Erythroblast (primary cell): ENCODE results near the gene HSPA8.

Source experiments
- GATA1 ChIP-seq: IDR thresholded peaks from 2 replicates; pipeline ENCODE4 v1.6.1; 2011; ENCODE audit warnings: low read depth, mild to moderate bottlenecking, control low read depth, low read length, moderate library complexity
- POLR2A ChIP-seq: IDR thresholded peaks from 2 replicates; pipeline ENCODE4 v1.6.1; 2011; ENCODE audit warnings: mild to moderate bottlenecking, low read length

- TF ChIP-seq POLR2A (peak; percentile 96), GATA1 (no peak)
Observed at GRCh38 chr11:123061403-123062157, at the start of gene HSPA8.
